IPS-15b (cell line): ENCODE results near the gene PLCXD3.

ENCODE experiments used
- H3K27me3 ChIP-seq: one replicate; pipeline ENCODE4 v1.6.1; 2013; ENCODE audit warnings: low read length; ENCODE audit not compliant: control insufficient read depth, insufficient read depth
- H3K36me3 ChIP-seq: one replicate; pipeline ENCODE4 v1.6.1; 2013; ENCODE audit warnings: low read length; ENCODE audit not compliant: control insufficient read depth, insufficient read depth
- H3K4me1 ChIP-seq: one replicate; pipeline ENCODE4 v1.6.1; 2013; ENCODE audit warnings: mild to moderate bottlenecking, low read length; ENCODE audit not compliant: control insufficient read depth, insufficient read depth
- H3K4me3 ChIP-seq: one replicate; pipeline ENCODE4 v1.5.1; 2013; ENCODE audit warnings: low read depth, low read length
- H3K9ac ChIP-seq: one replicate; pipeline ENCODE4 v1.6.1; 2013; ENCODE audit warnings: low read depth, mild to moderate bottlenecking, low read length
- H3K9me3 ChIP-seq: one replicate; pipeline ENCODE4 v1.6.1; 2013; ENCODE audit warnings: mild to moderate bottlenecking, low read length; ENCODE audit not compliant: control insufficient read depth, insufficient read depth

PLCXD3 gene

DNA sequence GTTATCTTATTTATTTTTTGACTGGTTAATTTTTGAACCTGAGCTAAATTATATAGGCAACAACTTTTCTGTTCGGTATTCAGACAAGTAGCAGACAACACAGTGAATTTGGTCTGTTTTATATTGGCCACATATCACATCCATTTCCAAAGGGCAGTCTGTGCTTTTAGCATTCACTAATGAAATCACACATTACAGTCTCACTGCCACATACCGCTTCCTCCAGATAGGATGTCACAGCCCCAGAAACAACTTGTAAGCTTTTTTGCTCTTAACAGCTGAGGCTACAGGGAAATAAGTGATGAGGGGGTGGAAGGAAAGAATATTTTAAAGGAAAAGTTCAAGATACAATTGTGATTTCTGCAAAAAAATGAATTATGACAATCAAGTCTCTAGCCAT, 140.6 kb downstream of the PLCXD3 start:
- Histone ChIP-seq H3K4me3 (no peak overlapping the region), H3K36me3 (no peaks in the 10 kb centered on the region), H3K4me1 (no peaks in the 10 kb centered on the region), H3K9ac (no peak overlapping the region), H3K27me3 (no peaks in the 10 kb centered on the region), H3K9me3 (no peaks in the 10 kb centered on the region)

DNA sequence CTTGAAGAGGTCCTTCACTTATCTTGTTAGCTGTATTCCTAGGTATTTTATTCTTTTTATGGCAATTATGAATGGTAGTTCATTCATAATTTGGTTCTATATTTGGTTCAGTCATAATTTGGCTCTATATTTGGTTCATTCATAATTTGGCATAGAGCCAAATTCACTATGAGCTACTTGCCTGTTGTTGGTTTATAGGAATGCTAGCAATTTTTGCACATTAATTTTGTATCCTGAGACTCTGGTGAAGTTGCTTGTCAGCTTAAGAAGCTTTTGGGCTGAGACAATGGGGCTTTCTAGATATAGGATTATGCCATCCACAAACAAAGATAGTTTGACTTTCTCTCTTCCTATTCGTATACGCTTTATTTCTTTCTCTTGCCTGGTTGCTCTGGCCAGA, 142.2 kb downstream of the PLCXD3 start:
- H3K9me3 ChIP-seq: no peaks in the 10 kb centered on the region
- no peaks in the 10 kb centered on the region for H3K27me3 ChIP-seq
- H3K9ac ChIP-seq: no peak overlapping the region
- no peak overlapping the region for H3K4me3 ChIP-seq
- H3K4me1 ChIP-seq: no peaks in the 10 kb centered on the region
- H3K36me3 ChIP-seq: no peaks in the 10 kb centered on the region

DNA sequence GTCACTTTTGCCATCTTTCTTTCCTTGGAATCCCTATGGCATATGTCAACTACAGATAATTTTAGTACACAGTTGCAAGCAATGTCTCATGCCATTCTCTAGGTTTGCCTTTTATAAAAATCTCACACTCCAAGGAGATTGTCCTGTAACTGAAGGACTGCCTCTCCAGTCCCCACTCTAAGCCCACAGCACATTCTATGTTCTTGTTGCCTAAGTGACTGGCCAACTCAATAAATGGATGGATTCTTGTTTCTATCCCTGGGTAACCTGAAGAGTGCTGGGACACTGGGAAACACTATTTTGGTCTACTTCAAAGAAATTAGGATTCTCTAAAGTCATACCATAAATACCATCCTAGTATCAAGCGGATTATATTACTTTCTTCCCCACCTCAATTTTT, 145.0 kb downstream of the PLCXD3 start:
- H3K36me3 ChIP-seq: no peaks in the 10 kb centered on the region
- H3K4me1 ChIP-seq: no peaks in the 10 kb centered on the region
- no peak overlapping the region for H3K9ac ChIP-seq
- H3K4me3 ChIP-seq: no peak overlapping the region
- no peaks in the 10 kb centered on the region for H3K27me3 ChIP-seq
- no peaks in the 10 kb centered on the region for H3K9me3 ChIP-seq

DNA sequence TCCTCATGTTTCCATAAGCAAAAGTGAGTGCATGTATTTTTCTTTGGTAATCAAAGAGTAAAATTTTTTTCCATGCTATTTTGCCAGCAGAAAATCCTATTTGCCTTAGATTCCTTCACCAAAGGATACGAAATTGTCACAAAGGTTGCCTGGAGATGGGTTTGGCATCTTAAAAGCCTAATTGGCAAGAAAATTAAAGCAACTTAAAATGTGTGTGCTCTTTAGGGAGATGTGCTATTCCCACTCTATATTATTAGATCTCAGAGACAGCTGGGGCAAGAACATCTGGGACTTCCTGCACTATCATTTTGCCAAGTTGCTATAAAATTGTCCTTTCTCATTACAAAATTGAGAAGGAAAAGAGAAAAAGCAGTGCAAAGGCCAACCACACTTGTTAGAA, 146.1 kb downstream of the PLCXD3 start:
- no peak overlapping the region for H3K4me3 ChIP-seq
- H3K27me3 ChIP-seq: no peaks in the 10 kb centered on the region
- H3K9ac ChIP-seq: no peak overlapping the region
- no peaks in the 10 kb centered on the region for H3K9me3 ChIP-seq
- no peaks in the 10 kb centered on the region for H3K36me3 ChIP-seq
- no peaks in the 10 kb centered on the region for H3K4me1 ChIP-seq

DNA sequence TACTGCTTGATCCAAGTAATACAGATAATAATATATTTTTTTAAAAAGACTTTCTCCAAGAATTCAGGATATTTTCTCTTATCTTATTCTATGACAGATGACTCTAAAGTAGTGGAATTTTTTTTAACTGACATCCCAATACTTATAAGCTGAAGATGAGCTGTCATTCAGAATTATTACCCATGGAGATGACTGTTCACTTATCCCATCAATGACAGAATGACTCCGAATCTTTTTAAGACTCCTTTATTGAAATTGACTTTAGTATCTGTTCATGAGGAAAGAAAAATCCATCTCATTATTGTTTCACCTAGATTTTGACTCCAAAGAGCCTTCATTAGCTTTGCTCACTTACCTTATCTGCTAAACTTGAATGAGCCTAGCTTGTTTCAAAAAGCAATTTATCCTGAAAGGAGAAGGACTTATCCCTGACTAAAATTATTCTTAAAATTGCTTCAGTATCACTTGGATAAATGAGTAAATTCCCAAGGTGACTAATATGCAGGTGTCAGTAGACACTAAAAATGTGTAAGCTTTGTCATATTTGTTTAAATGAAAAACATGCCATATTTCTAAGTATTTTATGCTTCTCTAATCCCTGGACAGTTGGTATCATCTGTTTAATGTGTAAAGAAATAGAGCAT, 146.9 kb downstream of the PLCXD3 start:
- Histone ChIP-seq H3K9ac (no peak overlapping the region), H3K27me3 (no peaks in the 10 kb centered on the region), H3K4me3 (no peak overlapping the region), H3K36me3 (no peaks in the 10 kb centered on the region), H3K4me1 (no peaks in the 10 kb centered on the region), H3K9me3 (no peaks in the 10 kb centered on the region)

DNA sequence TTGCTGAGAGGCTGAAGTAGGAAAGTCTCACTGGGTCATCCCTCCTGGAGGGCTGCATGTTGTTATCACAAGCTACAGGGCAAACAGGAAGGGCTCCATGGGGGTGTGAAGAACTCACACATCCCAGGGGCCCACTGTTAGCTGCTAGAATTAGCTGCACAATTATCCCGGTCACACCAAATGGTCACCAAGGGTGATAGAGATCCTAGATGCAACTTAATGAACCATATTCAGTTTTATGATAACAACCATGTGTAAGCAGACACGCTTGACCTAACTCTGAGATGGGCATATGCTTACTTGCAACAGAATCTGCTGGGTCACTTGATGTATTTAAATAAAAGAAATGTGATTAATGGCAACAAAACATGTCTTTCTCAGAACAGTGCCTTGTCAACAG, 153.6 kb downstream of the PLCXD3 start:
- no peaks in the 10 kb centered on the region for H3K9me3 ChIP-seq
- no peak overlapping the region for H3K9ac ChIP-seq
- no peaks in the 10 kb centered on the region for H3K36me3 ChIP-seq
- no peaks in the 10 kb centered on the region for H3K27me3 ChIP-seq
- H3K4me3 ChIP-seq: no peak overlapping the region
- no peaks in the 10 kb centered on the region for H3K4me1 ChIP-seq

DNA sequence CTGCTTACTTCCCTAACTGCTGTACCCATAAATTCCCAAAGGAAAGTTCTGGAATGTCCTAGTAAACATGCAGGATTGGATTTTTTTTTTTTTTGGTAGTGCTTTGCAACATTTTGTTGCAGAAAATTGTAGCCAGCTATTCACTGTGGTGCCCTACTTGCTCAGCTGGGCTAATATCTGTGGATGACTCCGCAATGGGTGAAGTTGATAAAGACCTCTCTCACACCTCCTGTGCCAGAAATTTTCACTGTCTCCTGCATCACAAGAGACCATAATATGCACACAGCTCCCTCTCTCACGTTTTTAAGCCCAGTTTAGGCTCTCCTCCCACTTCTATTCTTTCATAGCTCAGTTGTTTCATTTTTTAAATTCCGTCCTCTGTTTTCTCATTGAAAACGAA, 160.6 kb downstream of the PLCXD3 start:
- Histone ChIP-seq H3K9me3 (no peaks in the 10 kb centered on the region), H3K36me3 (no peaks in the 10 kb centered on the region), H3K27me3 (no peaks in the 10 kb centered on the region), H3K4me3 (no peak overlapping the region), H3K4me1 (no peaks in the 10 kb centered on the region), H3K9ac (no peak overlapping the region)

DNA sequence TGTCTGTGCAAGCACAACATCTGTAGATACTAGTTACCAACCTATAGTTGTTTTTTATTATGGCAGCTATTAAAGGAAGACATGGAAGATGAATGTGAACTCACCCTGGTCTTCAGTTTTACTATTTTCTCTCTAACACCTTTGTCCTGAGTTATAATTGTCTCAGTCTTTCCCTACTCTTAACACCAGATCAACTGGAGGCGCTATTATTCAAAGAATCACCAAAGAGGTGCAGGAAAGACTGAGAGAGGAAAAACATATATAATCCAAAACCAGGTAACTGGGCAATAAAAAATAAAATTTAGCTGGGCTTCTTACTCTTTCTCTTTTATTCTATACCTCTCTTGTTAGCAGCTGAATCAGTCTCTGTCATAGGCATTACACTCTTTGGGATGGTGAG, 162.8 kb downstream of the PLCXD3 start:
- Histone ChIP-seq H3K36me3 (no peaks in the 10 kb centered on the region), H3K27me3 (no peaks in the 10 kb centered on the region), H3K9me3 (no peaks in the 10 kb centered on the region), H3K9ac (no peak overlapping the region), H3K4me3 (no peak overlapping the region), H3K4me1 (no peaks in the 10 kb centered on the region)

DNA sequence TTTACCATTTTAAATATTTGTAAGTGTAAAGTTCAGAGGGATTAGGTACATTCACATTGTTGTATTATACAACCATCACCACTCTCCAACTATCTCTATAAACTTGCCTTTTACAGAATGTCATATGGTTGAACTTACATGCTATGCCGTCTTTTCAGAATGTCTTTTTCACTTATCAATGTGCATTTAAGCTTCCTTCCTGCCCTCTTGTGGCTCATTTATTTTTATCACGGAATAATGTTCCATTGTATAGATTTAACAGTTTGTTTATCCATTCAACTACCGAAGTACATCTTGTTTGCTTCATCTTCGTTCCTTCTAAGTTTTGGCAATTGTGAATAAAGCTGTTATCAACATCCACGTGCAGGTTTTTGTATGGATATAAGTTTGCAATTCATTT, 163.8 kb downstream of the PLCXD3 start:
- H3K4me3 ChIP-seq: no peak overlapping the region
- H3K9me3 ChIP-seq: no peaks in the 10 kb centered on the region
- H3K9ac ChIP-seq: no peak overlapping the region
- H3K4me1 ChIP-seq: no peaks in the 10 kb centered on the region
- H3K36me3 ChIP-seq: no peaks in the 10 kb centered on the region
- no peaks in the 10 kb centered on the region for H3K27me3 ChIP-seq

DNA sequence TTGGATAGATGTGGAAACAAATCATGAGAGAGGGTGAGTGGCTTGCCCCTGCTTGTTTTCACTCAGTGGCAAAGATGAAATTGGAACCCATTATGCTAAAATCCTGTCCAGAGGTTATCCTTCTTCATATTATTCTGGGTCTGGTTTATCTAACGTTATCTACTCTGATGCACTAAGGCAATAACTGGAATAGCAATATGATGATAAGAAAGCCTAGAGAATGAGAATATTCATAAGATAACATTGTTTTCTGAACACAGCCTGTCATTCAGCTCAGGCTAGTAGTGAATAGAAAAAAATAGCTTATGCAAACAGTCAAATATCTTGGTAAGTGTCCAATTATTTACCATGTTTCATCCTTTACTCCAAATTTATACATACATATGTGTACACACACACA, 165.1 kb downstream of the PLCXD3 start:
- H3K4me3 ChIP-seq: no peak overlapping the region
- no peak overlapping the region for H3K9ac ChIP-seq
- no peaks in the 10 kb centered on the region for H3K36me3 ChIP-seq
- H3K27me3 ChIP-seq: no peaks in the 10 kb centered on the region
- no peaks in the 10 kb centered on the region for H3K9me3 ChIP-seq
- H3K4me1 ChIP-seq: no peaks in the 10 kb centered on the region

DNA sequence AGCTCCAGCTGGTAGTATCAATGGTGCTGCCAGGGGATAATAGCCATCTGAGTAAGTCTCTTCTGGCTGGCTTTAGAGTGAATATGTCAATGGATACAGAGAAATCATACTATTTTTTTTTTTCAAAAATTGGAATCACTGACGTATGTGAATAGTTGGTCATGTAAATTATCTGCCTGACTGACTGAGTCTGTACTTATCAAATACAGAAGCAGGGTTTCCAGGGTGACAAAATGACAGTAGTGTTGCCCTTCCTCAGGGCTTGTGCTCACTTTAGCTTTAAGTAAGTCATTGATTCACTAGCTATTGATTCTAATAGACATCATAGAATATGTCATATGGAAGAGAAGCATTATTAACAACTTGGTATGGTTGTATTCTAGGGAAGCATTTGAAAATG, 171.1 kb downstream of the PLCXD3 start:
- no peaks in the 10 kb centered on the region for H3K9me3 ChIP-seq
- H3K9ac ChIP-seq: no peak overlapping the region
- H3K27me3 ChIP-seq: no peaks in the 10 kb centered on the region
- no peaks in the 10 kb centered on the region for H3K36me3 ChIP-seq
- no peak overlapping the region for H3K4me3 ChIP-seq
- peaks cover 6% of the 10 kb centered on the region for H3K4me1 ChIP-seq

DNA sequence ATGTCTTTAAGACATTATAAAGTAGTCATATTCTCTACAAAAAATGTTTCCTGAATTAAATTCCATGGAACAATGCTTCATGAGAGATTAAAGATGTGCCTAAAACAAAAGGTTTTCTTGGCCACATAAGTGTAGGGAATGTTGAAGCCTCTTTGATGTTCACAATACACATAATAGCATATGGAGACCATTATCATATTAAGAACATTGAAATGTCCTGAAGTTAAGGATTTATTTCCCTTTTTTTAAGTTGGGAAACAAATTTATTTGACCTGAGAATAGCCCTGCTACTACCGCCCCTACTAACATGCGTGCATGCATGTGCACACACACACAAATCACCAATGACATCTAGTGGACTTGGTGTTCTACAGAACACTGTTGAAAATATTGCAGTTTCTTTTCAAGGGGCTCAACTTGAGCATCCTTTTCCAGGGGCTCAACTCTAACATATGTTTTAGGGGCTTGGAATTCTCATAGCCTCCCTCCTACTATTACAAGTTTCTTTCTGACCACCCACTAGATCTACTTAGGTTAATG, 172.2 kb downstream of the PLCXD3 start:
- H3K9ac ChIP-seq: no peak overlapping the region
- H3K9me3 ChIP-seq: no peaks in the 10 kb centered on the region
- peaks cover 10% of the 10 kb centered on the region for H3K4me1 ChIP-seq
- no peaks in the 10 kb centered on the region for H3K27me3 ChIP-seq
- H3K4me3 ChIP-seq: no peak overlapping the region
- H3K36me3 ChIP-seq: no peaks in the 10 kb centered on the region
